Measurements from ENCODE around the gene NUBP2.

NUBP2 gene, protein sequence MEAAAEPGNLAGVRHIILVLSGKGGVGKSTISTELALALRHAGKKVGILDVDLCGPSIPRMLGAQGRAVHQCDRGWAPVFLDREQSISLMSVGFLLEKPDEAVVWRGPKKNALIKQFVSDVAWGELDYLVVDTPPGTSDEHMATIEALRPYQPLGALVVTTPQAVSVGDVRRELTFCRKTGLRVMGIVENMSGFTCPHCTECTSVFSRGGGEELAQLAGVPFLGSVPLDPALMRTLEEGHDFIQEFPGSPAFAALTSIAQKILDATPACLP

GRCh38 chr16:1782408-1783264, at the start of gene NUBP2, which contains the start of gene SPSB3:
Gene NUBP2 (plus strand): TSS chr16:1782960. CDS start chr16:1783021, 61 bp downstream.
Gene SPSB3 (minus strand): TSS chr16:1782571. CDS start chr16:1781483, 1,088 bp downstream.
- in situ Hi-C loops (cut with HindIII; ENCODE audit: low sequenced_read_pairs): no loop called here

GRCh38 chr16:1734123-1734522, 48.6 kb upstream of the NUBP2 start:
- in situ Hi-C loops (cut with HindIII; ENCODE audit: low sequenced_read_pairs): no loop called here

DNA sequence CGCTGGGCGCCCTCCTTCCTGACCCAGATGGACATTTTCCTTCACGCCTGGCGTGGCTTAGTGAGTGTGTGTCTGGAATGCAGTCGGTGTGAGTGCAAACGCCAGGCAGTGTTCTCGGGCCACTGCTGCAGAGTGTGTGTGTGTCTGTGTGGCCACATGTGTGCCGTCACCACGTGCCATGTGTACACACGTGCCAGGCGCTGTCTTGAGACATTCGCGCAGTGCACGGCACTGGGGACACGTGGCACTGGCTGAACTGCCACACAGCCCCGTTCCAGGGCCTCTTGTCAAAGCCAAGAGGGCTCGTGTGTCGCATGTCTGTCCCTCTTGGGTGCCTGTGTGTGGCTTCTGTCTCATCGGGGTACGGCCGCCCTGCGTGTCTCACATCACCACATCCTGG, 47.9 kb upstream of the NUBP2 start:
- in situ Hi-C loops (cut with HindIII; ENCODE audit: low sequenced_read_pairs): no loop called here

- in situ Hi-C loops (cut with HindIII; ENCODE audit: low sequenced_read_pairs): no loop called here
Measured at GRCh38 chr16:1740234-1740633, 42.5 kb upstream of the NUBP2 start.

- in situ Hi-C loops (cut with HindIII; ENCODE audit: low sequenced_read_pairs): no loop called here
Measured at GRCh38 chr16:1740781-1741490, 41.8 kb upstream of the NUBP2 start.

DNA sequence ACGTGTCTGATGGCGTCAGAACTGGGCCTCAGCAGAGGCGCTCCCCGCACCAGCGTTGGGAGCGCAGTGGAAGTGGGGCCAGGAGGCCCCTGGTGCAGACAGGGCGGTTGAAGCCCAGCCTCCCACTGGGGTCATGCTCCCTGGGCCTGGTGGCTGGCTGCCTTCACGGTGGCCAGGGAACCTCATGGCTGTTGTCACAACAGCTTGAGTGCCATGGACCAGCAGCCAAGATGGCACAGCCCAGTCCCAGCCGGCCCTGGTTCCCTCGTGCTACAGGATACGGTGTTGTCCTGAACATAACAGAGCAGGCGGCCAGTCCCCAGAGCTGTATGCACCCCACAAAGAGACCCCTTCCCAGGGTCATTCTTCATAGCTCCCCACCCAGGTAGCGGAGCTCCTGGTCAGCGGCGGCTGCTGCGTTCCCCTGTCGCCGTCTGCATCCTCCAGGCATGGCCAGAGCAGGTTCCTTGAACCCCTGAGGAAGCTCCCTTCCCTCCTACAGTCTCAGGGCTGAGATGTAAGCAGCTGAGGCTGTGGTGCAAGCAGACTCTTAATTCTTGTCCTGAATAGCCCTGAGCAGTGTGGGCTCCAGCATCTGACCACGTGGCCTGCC, 41.1 kb upstream of the NUBP2 start:
- in situ Hi-C loops (cut with HindIII; ENCODE audit: low sequenced_read_pairs): no loop called here

DNA sequence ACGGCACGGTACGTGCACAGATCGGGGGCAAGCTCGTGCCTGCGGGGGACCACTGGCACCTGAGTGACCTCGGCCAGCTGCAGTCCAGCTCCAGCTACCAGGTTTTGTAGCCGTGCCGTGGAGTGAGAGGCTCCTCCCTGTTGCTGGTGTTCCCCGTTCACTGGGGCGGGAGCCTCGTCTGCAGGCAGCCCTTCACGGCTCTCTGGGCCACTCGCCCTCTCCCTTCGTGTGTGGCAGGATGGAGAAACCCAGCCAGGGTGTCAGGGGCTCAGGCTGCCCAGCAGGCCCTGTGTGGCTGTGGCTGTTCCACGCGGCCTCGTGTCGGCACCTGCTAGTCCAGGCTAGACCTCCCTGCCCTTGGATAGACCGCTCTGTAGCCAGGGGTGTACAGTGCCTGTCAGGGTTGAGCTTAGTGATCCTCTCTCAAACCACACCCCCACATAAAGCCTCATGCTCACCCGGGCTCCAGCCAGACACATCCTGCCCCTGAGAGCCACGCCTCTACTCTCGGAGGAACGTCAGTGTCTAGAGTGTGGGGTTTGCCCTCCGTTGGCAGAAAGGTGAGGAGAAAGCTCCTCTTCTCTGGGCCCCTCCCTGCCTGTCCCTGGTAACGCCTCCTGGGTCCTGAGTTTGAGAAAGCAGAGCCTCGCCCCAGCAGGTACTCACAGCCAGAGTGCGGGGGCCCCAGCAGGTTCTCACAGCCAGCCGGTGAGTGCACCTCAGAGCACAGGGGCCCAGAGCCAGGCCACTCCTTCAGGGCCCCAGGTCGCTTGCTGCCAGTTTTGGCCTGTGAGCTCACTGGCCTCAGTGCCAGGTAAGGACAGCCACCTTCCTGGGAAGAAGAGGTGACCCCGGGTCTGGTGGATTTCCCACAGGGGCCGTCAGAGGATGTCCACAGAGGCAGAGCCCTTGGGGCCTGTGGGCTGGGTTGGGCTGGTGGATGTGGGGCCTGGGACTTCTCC, 39.1 kb upstream of the NUBP2 start:
- in situ Hi-C loops (cut with HindIII; ENCODE audit: low sequenced_read_pairs): no loop called here

DNA sequence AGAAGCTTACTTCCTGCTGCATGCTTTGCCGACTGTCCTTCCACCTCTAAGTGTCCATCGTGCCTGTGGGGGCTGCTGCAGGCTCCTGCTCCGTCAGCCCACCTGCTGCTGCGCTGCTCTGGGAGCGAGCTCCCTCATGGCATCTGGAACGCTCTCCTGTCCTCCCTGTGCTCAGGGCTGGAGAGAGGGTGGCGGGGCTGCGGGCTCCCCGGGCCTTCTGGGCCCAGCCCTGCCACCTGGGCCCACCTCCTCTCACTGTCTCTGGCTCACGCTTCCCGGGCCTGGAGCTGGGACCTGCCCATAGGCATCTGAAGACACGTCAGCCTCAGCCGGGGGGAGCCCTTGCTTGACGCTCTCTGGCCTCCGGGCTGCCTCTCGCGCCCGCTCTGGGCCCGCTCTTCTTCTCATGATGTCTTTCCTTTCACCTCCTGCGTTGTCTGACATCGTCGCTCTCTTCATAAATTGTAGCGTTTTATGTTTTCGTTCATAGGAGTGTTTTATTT, 38.4 kb upstream of the NUBP2 start:
- in situ Hi-C loops (cut with HindIII; ENCODE audit: low sequenced_read_pairs): no loop called here

DNA sequence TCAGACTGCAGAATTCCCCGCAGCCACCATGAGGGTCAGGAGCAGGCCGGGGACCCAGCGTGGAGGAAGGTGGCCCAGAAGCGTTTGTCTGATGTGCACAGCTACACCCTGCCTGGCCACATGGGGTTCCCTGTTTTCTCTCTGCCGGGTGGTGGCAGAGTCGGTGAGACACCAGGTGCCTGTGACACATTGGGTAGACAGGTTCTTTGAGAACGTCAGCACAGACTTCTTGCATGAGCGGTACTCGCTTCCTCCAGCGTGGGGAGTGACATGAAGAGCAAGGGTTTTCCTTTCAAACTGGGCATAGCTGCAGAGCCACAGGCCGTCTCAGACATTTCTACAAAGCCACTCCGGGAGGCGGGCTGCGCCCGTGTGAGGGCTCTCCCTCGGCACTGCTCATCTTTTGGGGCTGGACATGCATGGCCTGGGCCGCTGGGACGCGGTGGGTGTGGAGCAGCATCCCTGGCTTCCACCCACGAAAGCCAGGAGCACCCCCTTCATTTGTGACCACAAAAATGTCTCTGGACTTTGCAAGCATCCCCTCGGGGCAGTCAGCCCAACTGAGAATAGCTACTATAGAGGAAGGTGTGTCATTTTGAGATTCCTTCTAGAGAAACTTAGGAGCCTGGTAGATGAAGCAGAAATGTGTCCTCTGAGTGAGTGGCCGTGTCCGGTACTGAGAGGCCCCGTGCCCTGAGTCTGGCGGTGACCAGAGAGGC, 37.4 kb upstream of the NUBP2 start:
- in situ Hi-C loops (cut with HindIII; ENCODE audit: low sequenced_read_pairs): no loop called here

GRCh38 chr16:1745900-1746692, 36.7 kb upstream of the NUBP2 start:
- in situ Hi-C loops (cut with HindIII; ENCODE audit: low sequenced_read_pairs): no loop called here

DNA sequence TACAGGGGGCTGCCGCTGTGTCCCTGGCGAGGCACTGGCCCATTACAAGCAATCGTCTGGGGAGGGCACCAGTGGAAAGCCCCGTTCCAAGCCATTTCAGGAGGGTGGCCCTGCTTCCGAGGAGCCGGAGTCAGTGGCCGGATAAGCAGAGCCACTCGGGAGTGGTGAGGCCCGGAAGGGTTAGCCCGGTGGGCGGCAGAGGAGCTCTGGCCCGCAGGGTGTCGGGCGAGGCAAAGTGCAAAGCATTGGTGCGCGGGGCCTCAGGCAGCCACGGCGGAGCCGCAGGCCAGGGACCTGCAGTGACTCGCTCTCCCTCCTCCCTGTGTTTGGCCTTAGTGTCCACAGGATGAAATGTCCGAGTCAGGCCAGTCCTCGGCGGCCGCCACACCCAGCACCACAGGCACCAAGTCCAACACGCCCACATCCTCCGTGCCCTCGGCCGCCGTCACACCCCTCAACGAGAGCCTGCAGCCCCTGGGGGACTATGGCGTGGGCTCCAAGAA, 36.0 kb upstream of the NUBP2 start:
- in situ Hi-C loops (cut with HindIII; ENCODE audit: low sequenced_read_pairs): no loop called here

- in situ Hi-C loops (cut with HindIII; ENCODE audit: low sequenced_read_pairs): no loop called here
Measured at GRCh38 chr16:1747934-1748333, 34.8 kb upstream of the NUBP2 start.

DNA sequence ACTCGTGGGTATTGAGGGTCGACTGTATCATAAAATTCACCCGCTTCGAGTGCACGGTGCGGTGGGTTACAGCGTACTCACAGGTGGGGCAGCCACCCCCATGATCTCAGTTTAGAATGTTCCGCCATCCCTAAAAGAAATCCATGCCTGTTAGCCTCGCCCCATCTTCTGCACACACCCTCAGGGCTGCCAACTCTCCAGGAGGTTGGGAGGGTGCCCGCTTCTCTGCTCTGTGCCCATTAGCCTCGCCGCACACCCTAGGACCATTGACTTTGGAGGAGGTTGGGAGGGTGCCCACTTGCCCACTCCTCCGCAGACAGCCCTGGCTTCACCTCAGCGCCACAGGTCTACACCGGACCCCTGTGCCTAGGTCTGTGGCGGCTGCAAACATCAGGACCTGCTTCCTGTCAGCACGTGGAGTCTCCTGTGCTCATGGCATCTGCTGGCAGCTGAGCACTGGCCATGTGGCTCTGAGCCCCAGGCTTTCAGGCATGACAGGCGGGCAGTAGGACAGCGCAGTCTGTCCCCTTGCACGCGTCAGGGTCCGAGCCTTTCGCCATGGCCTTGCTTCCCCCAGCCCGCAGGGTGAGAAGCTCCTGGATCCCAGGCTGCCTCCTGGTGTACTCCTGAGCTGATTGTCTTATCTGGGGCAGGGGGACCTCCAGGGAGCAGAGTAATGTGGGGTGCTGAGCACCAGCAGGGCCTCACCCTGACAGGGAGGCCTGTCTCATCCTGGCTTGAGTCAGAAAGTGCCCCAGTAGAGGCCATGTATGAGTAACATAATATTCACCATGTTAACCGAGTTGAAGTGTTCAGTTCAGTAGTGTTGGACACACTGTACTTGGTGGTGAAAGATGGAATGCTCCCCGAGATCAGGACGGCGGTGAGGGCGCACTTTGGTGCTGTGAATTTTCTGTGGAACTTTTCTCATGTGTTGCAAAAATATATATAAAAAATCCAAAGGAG, 33.3 kb upstream of the NUBP2 start:
- in situ Hi-C loops (cut with HindIII; ENCODE audit: low sequenced_read_pairs): no loop called here

GRCh38 chr16:1751946-1752345, 30.8 kb upstream of the NUBP2 start:
- in situ Hi-C loops (cut with HindIII; ENCODE audit: low sequenced_read_pairs): no loop called here

DNA sequence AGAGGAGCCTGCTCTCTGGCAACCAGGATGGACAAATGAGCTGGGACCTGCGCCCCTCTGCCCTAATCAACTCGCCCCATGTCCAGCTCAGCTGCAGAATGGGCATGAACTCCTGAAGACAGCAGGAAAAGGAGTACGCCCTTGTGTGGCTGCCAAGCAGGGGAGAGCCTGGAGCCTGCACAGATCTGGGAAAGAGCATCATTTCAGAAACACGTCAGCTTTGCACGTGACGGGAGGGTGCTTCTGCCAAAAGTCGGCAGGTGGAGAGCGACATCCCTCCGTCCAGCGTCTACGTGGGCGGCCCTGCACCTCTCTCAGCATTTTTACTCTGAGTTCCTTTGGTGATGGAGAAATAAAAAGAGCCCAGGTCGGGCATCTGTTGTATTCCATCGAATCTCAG, 29.9 kb upstream of the NUBP2 start:
- in situ Hi-C loops (cut with HindIII; ENCODE audit: low sequenced_read_pairs): no loop called here

DNA sequence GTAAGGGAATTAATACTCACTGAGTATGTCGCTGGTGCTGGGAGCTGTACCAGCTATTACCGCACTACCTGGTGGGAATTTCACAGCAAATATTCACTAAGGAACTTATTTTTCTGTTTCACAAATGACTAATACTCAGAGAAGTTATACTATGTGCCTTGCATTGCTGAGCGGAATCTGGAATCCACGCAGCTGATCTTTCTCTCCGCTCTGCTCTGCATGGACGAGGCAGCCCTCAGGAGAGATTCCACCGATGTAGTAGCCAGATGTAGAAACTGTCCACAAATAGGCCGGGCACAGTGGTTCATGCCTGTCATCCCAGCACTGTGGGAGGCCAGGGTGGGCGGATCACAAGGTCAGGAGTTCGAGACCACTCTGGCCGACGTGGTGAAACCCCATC, 28.6 kb upstream of the NUBP2 start:
- in situ Hi-C loops (cut with HindIII; ENCODE audit: low sequenced_read_pairs): no loop called here

All from endothelial cell of hepatic sinusoid (primary cell).